ENCODE measurements around the gene NFIX.
A peak's percentile ranks its signal among the peaks of the same experiment; 100 is the strongest.

Gene NFIX

GRCh38 chr19:13089857-13090507 lies 94.7 kb downstream of the NFIX start:
- no peak for DNase-seq
- Mint-ChIP-seq H3K36me3 (ENCODE audit: low read depth) (no peaks in the 10 kb centered on the region), H3K9me3 (no peaks in the 10 kb centered on the region), H3K27ac (no peak overlapping the region), H3K4me3 (no peak overlapping the region), H3K27me3 (peaks cover 6% of the 10 kb centered on the region), H3K4me1 (peaks cover 10% of the 10 kb centered on the region)
- ATAC-seq = no peak

GRCh38 chr19:13090511-13091231 lies 95.4 kb downstream of the NFIX start:
- H3K4me3 Mint-ChIP-seq = no peak overlapping the region
- no peaks in the 10 kb centered on the region for H3K36me3 Mint-ChIP-seq (ENCODE audit: low read depth)
- H3K4me1 Mint-ChIP-seq = peaks cover 10% of the 10 kb centered on the region
- H3K9me3 Mint-ChIP-seq = no peaks in the 10 kb centered on the region
- ATAC-seq (no peak), DNase-seq (no peak)
- no peak overlapping the region for H3K27ac Mint-ChIP-seq
- H3K27me3 Mint-ChIP-seq = peaks cover 7% of the 10 kb centered on the region

DNA sequence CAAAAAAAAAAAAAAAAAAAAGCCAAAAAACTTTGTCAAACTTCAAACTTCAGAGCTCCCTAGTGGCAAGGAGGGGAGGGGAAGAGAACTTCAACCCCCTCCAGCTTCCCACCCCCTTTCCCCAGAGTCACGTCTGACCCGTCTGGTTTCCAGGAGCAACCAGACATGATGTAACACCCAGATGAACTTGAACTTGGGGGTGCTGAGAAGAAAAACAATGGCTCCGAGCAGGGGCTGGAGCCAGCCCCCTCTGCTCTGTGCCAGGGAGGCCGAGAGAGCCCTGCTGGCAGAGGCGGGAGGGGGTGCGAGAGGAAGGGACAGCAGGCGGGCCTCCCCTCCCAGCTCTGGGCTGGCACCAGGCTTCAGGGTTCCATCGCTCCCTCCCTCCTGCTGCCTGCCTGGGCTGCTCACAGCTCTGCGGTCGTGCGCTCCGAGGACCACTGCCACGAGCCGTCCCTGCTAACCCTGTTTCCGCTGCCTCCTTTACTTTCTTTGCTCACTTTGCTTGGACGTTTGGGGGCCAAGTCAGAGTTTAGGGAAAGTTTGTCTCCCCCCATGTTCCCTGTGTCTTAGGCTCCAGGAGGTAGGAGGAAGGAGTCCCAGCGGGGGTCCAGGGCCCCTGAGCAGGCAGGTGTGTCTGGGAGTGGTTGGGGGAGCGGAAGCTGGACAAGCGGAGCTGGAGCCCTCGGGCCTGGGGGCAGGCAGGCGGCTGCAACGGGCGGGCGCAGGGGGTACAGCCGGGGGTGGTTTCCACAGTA lies 96.3 kb downstream of the NFIX start:
- ATAC-seq (no peak), DNase-seq (no peak)
- H3K27ac Mint-ChIP-seq = no peak overlapping the region
- no peaks in the 10 kb centered on the region for H3K36me3 Mint-ChIP-seq (ENCODE audit: low read depth)
- peaks cover 15% of the 10 kb centered on the region for H3K4me1 Mint-ChIP-seq
- H3K4me3 Mint-ChIP-seq = no peak overlapping the region
- H3K27me3 Mint-ChIP-seq = peaks cover 16% of the 10 kb centered on the region
- H3K9me3 Mint-ChIP-seq = no peaks in the 10 kb centered on the region

DNA sequence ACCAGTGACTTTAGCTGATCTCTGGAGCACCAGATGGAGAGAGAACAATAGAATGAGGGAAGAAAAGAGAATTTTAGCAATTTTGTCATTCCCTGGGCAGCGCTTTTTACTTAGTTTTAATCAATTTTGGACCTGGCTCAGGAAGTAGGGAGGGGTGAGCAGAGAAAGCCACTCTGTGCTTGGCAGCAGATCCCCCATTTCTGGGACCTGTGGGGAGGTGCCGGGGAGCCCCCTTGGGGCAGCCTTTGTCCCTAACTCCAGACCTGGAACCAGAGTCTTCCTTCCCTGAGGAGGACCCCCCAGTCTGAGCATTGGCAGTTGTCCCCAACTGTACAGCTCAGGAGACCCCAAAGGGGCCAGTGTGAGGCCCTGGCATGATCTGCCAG lies 96.9 kb downstream of the NFIX start:
- peaks cover 20% of the 10 kb centered on the region for H3K27me3 Mint-ChIP-seq
- H3K4me3 Mint-ChIP-seq = no peak overlapping the region
- H3K4me1 Mint-ChIP-seq = peaks cover 19% of the 10 kb centered on the region
- H3K36me3 Mint-ChIP-seq (ENCODE audit: low read depth) = no peaks in the 10 kb centered on the region
- DNase-seq = no peak
- ATAC-seq = no peak
- no peak overlapping the region for H3K27ac Mint-ChIP-seq
- no peaks in the 10 kb centered on the region for H3K9me3 Mint-ChIP-seq

DNA sequence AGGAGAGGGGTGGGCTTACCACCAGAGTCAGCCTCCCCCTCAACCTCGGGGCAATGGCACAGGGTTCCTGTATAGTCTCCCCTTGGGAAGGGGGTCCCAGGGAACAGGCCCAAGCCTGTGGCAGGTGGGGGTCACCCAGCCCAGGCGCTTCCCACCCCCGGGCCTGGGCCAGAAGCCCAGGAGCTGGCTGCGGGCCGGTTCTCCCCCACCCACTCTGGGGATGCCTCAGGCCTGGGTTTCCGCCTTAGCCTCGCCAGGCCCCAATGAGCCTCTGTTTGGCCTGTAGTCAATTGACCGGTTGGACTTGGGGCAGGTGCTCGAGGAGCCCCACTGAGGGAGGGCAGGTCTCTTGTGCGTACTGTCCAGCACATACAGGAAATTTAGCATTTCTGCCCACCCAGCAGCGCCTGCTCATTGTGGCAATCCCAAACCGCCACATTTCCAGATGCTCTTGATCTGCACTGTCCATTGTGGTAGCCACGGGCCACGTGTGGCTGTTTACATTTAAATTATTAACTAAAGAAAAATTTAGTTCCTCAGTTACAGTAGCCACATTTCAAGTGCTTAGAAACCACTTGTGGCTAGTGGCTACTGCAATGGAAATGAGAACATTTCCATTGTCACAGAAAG lies 97.4 kb downstream of the NFIX start:
- ATAC-seq (no peak), DNase-seq (no peak)
- no peak overlapping the region for H3K27ac Mint-ChIP-seq
- peaks cover 21% of the 10 kb centered on the region for H3K27me3 Mint-ChIP-seq
- peaks cover 20% of the 10 kb centered on the region for H3K4me1 Mint-ChIP-seq
- H3K4me3 Mint-ChIP-seq = no peak overlapping the region
- no peaks in the 10 kb centered on the region for H3K36me3 Mint-ChIP-seq (ENCODE audit: low read depth)
- no peaks in the 10 kb centered on the region for H3K9me3 Mint-ChIP-seq

DNA sequence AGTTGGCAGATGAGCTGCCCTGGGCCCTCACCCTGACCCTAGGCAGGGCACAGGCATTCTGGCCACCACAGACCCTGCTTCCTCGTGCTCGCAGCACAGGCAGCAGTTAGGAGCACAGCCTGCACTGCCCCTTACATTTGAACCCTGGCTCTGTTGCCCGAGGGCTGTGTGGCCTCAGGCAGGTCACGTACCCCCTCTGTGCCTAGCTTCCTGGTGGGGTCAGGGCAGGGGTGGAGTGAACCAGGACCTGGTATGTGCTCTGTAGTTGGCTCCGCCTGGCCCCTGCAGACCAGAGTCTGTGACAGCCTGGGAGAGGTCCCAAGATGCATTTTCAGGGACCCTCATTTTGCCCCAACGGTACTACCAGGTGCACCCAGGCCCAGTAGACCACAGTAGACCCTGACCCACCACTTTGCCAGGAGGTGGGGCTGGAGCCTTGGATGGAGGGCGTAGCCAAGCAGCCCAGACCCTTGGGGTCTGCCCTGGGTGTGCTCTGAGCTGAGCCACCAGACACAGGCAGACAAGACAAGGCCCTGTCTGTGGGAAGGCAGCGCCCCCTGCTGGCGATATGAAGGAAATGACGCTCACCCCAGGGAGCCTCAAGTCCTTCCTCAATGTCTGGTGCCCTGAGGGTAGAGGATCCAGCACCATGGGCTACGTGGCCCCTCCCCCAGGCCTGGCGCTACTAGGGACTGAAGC lies 98.3 kb downstream of the NFIX start:
- peaks cover 25% of the 10 kb centered on the region for H3K4me1 Mint-ChIP-seq
- H3K27me3 Mint-ChIP-seq = peaks cover 21% of the 10 kb centered on the region
- H3K9me3 Mint-ChIP-seq = no peaks in the 10 kb centered on the region
- no peak overlapping the region for H3K4me3 Mint-ChIP-seq
- ATAC-seq (peak; percentile 78), DNase-seq (peak; percentile 80)
- no peak overlapping the region for H3K27ac Mint-ChIP-seq
- no peaks in the 10 kb centered on the region for H3K36me3 Mint-ChIP-seq (ENCODE audit: low read depth)

- no peak overlapping the region for H3K27ac Mint-ChIP-seq
These were observed 98.8 kb downstream of the NFIX start for GRCh38 chr19:13094106-13094504.

DNA sequence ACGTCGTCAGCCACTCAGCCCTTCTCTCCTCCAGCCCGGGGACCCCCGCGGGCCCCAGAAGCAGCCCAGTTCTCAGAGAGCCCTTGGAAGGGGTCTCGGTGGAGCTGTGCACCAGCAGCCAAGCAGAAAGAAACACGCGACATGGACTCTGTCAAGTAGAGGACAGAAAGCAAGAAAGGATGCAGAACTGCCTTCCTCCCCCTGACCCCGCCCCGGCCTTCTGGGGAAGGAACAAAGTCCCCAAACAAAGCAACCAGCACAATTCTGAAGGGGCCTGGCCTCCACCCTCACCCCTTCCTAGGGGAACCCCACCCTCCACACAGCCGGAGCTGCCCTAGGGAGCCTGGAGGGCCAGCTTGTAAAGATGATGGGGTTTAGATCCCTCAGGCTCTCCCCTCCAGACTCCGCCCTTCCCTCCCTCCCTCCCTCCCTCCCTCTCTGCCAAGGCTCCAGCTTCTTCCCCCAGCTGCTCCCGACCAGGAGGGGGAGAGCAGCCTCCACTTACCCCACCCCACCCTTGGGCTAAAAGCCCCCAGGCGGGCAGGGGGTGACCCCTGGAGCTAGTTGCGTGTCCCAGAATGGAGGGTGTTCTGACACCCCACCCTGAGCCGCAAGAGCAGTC lies 99.6 kb downstream of the NFIX start:
- H3K4me1 Mint-ChIP-seq = peaks cover 35% of the 10 kb centered on the region
- DNase-seq (peak; percentile 36), ATAC-seq (no peak)
- H3K36me3 Mint-ChIP-seq (ENCODE audit: low read depth) = peaks cover 2% of the 10 kb centered on the region
- no peak overlapping the region for H3K27ac Mint-ChIP-seq
- H3K27me3 Mint-ChIP-seq = peaks cover 24% of the 10 kb centered on the region
- no peaks in the 10 kb centered on the region for H3K9me3 Mint-ChIP-seq
- H3K4me3 Mint-ChIP-seq = no peak overlapping the region

More at GRCh38 chr19:13094106-13094504, 98.8 kb downstream of the NFIX start:
- Mint-ChIP-seq H3K27me3 (peaks cover 23% of the 10 kb centered on the region), H3K9me3 (no peaks in the 10 kb centered on the region), H3K4me3 (no peak overlapping the region), H3K36me3 (ENCODE audit: low read depth) (no peaks in the 10 kb centered on the region), H3K4me1 (peaks cover 29% of the 10 kb centered on the region)
- DNase-seq = no peak
- no peak for ATAC-seq

- Mint-ChIP-seq H3K9me3 (no peaks in the 10 kb centered on the region), H3K4me3 (no peak overlapping the region), H3K27ac (no peak overlapping the region)
These were observed 100.1 kb downstream of the NFIX start for GRCh38 chr19:13095393-13095784.

DNA sequence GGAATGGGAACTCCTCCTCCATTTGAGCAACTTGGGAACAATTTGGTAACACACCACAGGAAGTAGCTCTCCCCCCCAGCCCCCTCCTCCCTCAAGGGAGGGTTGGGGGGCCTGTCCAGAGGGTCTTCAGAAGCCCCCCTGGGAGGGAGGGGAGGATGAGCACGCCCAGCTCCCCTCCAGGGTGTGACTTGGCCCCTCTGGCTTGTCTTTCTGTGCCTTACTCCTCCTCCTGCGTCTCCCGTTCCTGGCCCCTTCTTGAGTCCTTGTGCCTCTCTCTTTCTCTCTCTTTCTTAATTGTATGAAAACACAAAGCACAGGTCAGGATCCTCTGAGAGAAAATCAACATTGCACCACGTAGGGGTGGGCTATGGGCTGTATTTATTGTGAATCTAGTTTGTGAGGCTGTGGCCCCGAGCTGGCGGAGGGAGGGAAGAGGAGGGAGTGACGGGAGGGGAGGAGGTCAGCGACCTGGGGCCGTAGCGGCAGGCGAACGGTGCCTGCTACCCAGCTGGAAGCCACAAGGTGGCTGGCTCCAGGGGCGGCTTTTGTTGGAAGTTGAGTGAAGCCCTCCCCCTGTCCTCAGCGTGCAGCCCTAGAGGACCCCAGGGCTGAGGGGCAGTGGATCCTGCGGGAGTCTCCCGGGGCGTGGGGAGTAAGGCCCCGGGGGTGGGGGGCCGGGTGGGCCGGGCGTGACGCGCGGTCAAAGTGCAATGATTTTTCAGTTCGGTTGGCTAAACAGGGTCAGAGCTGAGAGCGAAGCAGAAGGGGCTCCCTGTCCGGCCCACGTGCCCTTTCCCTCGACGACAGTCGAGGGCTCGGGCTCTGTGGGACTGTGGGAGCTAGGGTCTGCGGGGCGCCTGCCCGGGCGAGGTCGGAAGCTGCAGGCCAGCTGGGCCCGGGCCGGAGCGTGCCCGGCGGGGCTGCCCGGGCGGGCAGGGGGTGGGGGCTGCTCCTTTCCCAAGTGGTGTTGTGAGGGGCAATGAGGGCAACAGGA lies 101.0 kb downstream of the NFIX start:
- Mint-ChIP-seq H3K4me1 (peaks cover 43% of the 10 kb centered on the region), H3K27me3 (peaks cover 24% of the 10 kb centered on the region), H3K36me3 (ENCODE audit: low read depth) (peaks cover 8% of the 10 kb centered on the region), H3K27ac (peak overlapping the region; percentile 17), H3K9me3 (no peaks in the 10 kb centered on the region), H3K4me3 (peak overlapping the region; percentile 62)
- no peak for ATAC-seq
- no peak for DNase-seq

More at GRCh38 chr19:13095393-13095784, 100.1 kb downstream of the NFIX start:
- no peak for ATAC-seq
- peak; percentile 25 for DNase-seq
- H3K27me3 Mint-ChIP-seq = peaks cover 24% of the 10 kb centered on the region
- peaks cover 7% of the 10 kb centered on the region for H3K36me3 Mint-ChIP-seq (ENCODE audit: low read depth)
- peaks cover 40% of the 10 kb centered on the region for H3K4me1 Mint-ChIP-seq

DNA sequence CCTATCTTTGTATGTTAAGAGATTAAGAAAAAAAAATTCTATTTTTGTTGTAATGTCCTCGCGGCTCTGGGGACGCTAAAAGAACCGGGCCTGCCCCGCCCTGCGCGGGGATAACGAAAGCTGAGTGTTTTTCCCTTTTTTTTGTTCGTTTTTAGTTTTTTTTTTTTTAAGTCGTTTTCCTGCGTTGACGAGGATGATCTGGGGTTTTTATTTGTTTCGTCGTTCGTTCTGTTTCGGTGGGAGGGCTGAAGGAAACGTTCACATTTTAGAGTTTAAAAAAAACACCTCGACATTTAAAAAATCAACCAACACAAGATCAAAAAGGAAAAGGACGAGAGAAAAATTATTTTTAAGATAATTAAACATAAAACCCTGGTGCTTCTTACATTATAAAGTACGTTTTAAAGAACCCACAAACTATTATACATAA lies 101.8 kb downstream of the NFIX start:
- peaks cover 49% of the 10 kb centered on the region for H3K4me1 Mint-ChIP-seq

GRCh38 chr19:13097463-13098258 lies 102.4 kb downstream of the NFIX start:
- no peak for DNase-seq
- H3K4me1 Mint-ChIP-seq = peaks cover 51% of the 10 kb centered on the region
- peaks cover 8% of the 10 kb centered on the region for H3K36me3 Mint-ChIP-seq (ENCODE audit: low read depth)
- H3K27me3 Mint-ChIP-seq = peaks cover 24% of the 10 kb centered on the region
- H3K9me3 Mint-ChIP-seq = no peaks in the 10 kb centered on the region
- peak overlapping the region; percentile 32 for H3K4me3 Mint-ChIP-seq
- no peak overlapping the region for H3K27ac Mint-ChIP-seq
- ATAC-seq = no peak

More for the DNA sequence above, 101.8 kb downstream of the NFIX start:
- Mint-ChIP-seq H3K27ac (peak overlapping the region; percentile 53), H3K9me3 (no peaks in the 10 kb centered on the region), H3K4me3 (peak overlapping the region; percentile 55), H3K36me3 (ENCODE audit: low read depth) (peaks cover 8% of the 10 kb centered on the region), H3K27me3 (peaks cover 24% of the 10 kb centered on the region)
- ATAC-seq (no peak), DNase-seq (no peak)

Data from activated naive CD8-positive, alpha-beta T cell treated with anti-CD3 and anti-CD28 coated beads, Interleukin-2, amount 50 U/mL, for 24 hours (primary cell).